Activated CD4-positive, alpha-beta memory T cell treated with anti-CD3 and anti-CD28 coated beads for 36 hours (primary cell): ENCODE results near the gene CCL1. TPM values are rescaled to one million over a fixed set of nuclear protein-coding genes. Genes with fewer than 3 reads are reported as not detected.

Experiments
- CTCF ChIA-PET: fragments of 350-600 bp; sonication (Branson Sonifier 250); formaldehyde crosslinking; loops from one replicate; lab custom pipeline; 2021; ENCODE audit warnings: antibody characterized with exemption, inconsistent platforms; lab: Charles Lee
- POLR2A ChIA-PET: fragments of 350-600 bp; sonication (Branson Sonifier 250); formaldehyde crosslinking; loops from one replicate; lab custom pipeline; 2021; ENCODE audit warnings: antibody characterized with exemption; lab: Charles Lee
- DNase-seq: peaks from one replicate; pipeline ENCODE4 v3.0.0-alpha.2; 2020
- H3K27ac Mint-ChIP-seq: one replicate; pipeline ENCODE4 v1.8.0; 2021; ENCODE audit warnings: mixed read lengths
- H3K27me3 Mint-ChIP-seq: one replicate; pipeline ENCODE4 v1.8.0; 2021; ENCODE audit warnings: mixed read lengths
- H3K36me3 Mint-ChIP-seq: one replicate; pipeline ENCODE4 v1.8.0; 2021; ENCODE audit warnings: mixed read lengths
- H3K4me1 Mint-ChIP-seq: one replicate; pipeline ENCODE4 v1.8.0; 2021; ENCODE audit warnings: low read depth, mixed read lengths
- H3K4me3 Mint-ChIP-seq: one replicate; pipeline ENCODE4 v1.8.0; 2021; ENCODE audit warnings: mild to moderate bottlenecking, mixed read lengths
- H3K9me3 Mint-ChIP-seq: one replicate; pipeline ENCODE4 v1.8.0; 2021; ENCODE audit warnings: mixed read lengths
- intact Hi-C: fragments of 100-400 bp; cut with micrococcal nuclease; formaldehyde crosslinking; loops from one replicate; pipeline ENCODE4 v1.15.1; 2023
- total RNA-seq, 2 experiments: library from RNA; stranded (reverse); gene quantifications; one replicate each; pipeline ENCODE4 v1.2.3, GENCODE V29; 2021

CCL1 gene
- total RNA-seq, 2 experiments from 2014 or later: 0.44 to 0.67 TPM

DNA sequence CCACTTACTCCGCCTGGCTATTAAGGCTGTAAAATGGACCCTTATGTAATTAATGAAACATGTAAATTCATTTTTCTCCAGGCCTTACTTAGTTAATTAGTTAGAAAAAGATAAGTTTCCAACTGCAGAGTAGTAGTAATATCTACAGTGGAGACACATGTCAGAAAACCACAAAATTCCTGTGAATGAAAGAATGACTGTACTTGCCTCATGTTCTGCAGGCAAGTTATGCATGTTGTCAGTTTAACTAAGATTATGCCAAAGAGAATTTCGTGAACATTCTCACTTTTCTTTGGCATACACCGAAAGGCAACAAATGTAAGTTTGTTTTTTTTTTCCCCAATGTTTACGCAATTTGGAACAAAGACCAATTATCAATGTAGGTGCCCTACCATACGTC is 16.8 kb upstream of the CCL1 start:
- Mint-ChIP-seq H3K9me3 (no peaks in the 10 kb centered on the region), H3K36me3 (no peaks in the 10 kb centered on the region), H3K27me3 (peaks cover 28% of the 10 kb centered on the region), H3K4me1 (peaks cover 50% of the 10 kb centered on the region), H3K27ac (no peak overlapping the region), H3K4me3 (no peak overlapping the region)
- intact Hi-C loops: no loop called here
- CTCF ChIA-PET: no interaction called here
- POLR2A ChIA-PET: no interaction called here
- no peak for DNase-seq

DNA sequence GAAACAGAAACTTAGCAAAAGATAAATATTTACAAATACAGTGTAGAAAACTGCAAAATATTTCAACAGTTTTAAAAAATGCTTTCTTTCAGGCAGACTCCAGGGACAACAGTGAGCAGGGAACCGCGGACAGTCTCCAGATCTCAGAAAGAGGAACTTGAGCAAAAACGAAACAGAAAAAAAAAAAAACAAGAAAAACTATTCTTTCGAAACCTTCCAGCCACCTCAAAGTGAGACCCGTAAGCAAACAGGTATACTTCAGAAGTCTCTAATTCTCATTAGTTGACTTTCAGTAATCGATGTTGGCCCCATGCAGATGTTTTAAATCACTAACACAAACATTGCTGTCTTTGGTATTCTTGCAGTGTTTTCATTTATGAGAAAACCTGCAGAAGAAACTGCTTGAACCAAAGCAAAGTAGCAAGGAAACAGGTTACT is 15.7 kb upstream of the CCL1 start:
- no peaks in the 10 kb centered on the region for H3K9me3 Mint-ChIP-seq
- ChIA-PET CTCF (interaction anchor here (2.3 to 3.3 kb wide), 2 partner anchors 17 to 178 kb away, joined by 13 to 14 read pairs; no protein-coding TSS in a partner anchor), POLR2A (no interaction called here)
- no peak overlapping the region for H3K4me3 Mint-ChIP-seq
- DNase-seq: peak; percentile 43
- H3K4me1 Mint-ChIP-seq: peaks cover 50% of the 10 kb centered on the region
- intact Hi-C loops: loop anchor here (1.0 kb wide), 1 partner anchor 177 kb away; no protein-coding TSS in a partner anchor
- peaks cover 26% of the 10 kb centered on the region for H3K27me3 Mint-ChIP-seq
- H3K27ac Mint-ChIP-seq: no peak overlapping the region
- H3K36me3 Mint-ChIP-seq: no peaks in the 10 kb centered on the region

DNA sequence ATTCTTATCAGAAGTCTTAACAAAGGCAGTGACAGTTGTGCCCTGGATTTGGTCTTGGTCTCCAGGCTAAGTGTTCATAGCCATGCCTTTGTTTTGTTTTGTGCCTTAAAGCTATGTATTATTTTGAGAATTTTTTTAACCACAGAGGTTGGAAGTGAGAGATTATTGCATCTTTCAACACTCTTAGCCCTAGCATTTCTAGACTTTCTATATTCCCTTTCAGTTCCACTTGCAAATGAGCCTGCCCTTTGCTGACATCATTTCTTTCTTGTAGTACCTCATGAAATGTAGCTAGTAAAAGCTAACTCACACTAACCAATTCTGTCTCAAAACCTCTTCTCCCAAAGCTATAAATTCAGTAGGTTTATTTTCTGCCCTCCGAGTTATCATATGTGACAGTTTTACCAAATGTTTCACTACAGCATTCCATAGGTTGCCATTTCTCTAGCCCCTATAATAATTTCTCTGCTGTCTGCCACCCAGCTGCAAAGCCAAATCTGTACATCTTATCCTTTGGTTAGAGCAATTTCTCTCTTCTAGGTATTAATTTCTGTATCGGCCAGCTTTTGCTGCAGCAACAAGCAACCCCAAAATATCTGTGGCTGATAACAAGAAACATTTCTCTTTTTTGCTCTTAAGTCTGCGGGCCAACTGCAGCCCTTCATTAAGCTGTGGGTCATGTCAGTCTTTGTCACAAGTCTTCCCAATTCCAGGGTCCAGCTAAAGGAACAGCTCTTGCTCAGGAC is 14.2 kb upstream of the CCL1 start:
- no peaks in the 10 kb centered on the region for H3K36me3 Mint-ChIP-seq
- no peak overlapping the region for H3K4me3 Mint-ChIP-seq
- no peak for DNase-seq
- peaks cover 23% of the 10 kb centered on the region for H3K27me3 Mint-ChIP-seq
- no peak overlapping the region for H3K27ac Mint-ChIP-seq
- ChIA-PET CTCF (interaction anchor here (1.2 to 3.3 kb wide), 4 partner anchors 16 to 176 kb away, joined by 3 to 14 read pairs (median 10); no protein-coding TSS in a partner anchor), POLR2A (interaction anchor here (1.0 kb wide), 1 partner anchor 9 kb away, joined by 4 read pairs; no protein-coding TSS in a partner anchor)
- intact Hi-C loops: no loop called here
- peaks cover 37% of the 10 kb centered on the region for H3K4me1 Mint-ChIP-seq
- H3K9me3 Mint-ChIP-seq: no peaks in the 10 kb centered on the region

DNA sequence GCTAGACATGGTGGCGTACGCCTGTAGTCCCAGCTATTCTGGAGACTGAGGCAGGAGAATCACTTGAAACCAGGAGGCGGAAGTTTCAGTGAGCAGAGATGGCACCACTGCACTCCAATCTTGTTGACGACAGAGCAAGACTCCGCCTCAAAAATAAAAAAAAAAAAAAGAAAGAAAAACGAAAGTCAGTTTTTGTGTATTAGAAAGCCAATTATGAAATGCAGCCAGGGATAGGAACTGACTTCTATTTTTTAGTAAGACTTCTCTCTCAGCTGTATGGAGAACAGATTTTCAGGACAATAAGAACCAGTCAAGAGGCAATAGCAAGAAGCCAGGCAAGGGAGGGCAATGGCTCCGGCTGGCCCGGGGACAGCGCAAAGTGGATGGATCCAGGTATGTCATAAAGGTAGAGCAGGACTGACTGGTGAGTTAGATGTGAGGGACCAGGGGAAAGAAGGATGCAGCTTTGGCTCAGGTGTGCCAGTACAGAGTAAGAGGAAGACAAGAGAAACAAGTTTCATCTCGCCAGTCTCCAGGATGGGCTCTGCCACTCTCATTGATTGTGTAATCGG is 12.5 kb upstream of the CCL1 start:
- ChIA-PET POLR2A (no interaction called here), CTCF (interaction anchor here (1.0 to 3.3 kb wide), 2 partner anchors 13 to 14 kb away, joined by 5 to 14 read pairs; no protein-coding TSS in a partner anchor)
- intact Hi-C loops: no loop called here
- Mint-ChIP-seq H3K9me3 (no peaks in the 10 kb centered on the region), H3K36me3 (no peaks in the 10 kb centered on the region), H3K27ac (no peak overlapping the region), H3K27me3 (peaks cover 18% of the 10 kb centered on the region), H3K4me1 (peaks cover 36% of the 10 kb centered on the region), H3K4me3 (no peak overlapping the region)
- DNase-seq: no peak

DNA sequence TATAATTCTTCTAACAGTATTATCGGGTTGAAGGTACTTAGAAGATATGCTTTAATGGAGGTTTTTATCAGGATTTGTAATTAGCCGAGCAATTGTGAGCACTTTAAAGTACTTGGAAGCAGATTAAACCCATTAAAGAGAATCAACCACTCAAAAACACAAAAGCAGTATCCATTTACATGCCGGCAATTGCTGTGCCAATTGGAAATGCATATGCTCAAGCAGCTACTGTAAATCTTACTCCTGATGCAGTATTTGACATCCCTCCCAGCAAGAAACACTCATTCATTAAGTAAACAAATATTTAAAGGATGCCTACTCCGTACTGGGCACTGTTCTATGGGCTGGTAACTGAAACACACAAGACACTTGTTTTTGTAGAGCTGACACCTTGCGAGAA is 11.4 kb upstream of the CCL1 start:
- intact Hi-C loops: no loop called here
- CTCF ChIA-PET: interaction anchor here (1.0 kb wide), 1 partner anchor 12 kb away, joined by 5 read pairs; no protein-coding TSS in a partner anchor
- DNase-seq: no peak

DNA sequence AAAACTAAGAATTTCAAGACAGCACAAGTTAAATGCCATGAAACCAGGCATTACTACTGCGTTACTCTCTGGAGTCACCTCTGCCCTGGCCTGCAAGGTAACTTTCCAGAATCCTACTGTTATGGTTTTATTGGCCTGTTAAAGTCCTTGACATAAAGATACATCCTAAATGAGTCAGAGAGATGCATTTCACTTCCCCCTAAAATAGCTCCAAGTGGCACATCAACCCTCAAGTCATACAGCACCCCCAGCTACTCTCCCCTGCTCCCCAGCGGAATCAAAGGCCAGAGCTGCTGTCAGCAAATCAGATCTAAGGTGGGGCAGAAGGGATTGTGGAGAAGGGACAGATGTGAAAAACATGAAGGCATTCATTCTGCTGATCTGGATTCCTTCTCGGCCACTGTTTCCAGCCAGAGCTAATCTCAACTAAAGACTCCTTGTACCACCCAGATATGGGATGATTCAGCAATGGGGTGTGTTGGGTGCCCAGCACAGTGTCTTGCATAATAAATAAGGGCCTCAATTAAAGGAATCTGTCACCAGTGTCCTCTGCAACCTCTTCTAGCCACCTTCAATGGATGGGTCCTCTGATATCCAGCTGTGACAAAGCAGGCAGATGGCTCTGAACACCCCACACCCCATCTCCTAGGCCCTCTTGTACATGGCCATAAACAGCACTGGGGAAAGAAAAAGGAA is 8.5 kb upstream of the CCL1 start:
- intact Hi-C loops: no loop called here
- CTCF ChIA-PET: interaction anchor here (0.9 to 5.7 kb wide), 3 partner anchors 10 to 18 kb away, joined by 3 to 46 read pairs (median 6); partner anchors contain the start of gene CCL1

More for the DNA sequence above, 11.4 kb upstream of the CCL1 start:
- POLR2A ChIA-PET: no interaction called here
- Mint-ChIP-seq H3K27ac (no peak overlapping the region), H3K4me3 (no peak overlapping the region), H3K9me3 (no peaks in the 10 kb centered on the region), H3K36me3 (no peaks in the 10 kb centered on the region), H3K27me3 (peaks cover 11% of the 10 kb centered on the region), H3K4me1 (peaks cover 26% of the 10 kb centered on the region)

DNA sequence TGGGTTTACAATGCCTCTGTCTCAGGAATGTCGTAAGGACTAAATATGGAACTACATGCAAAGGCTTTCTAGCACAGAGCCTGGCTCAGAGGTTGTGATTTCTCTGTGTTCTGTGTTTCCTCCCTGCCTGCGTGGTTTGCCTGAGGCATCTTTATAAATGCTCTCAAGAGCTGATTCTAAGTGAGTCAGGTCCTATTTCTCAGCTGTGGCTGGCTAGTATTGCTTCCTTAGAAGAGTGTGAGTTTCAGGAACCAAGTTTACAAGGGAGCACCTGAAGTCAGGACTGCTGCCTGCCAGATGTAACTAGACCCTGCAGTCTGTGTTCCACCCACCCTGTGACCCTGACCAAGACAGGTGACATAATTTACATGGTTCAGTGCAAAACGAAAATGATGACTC is 8.0 kb upstream of the CCL1 start:
- Mint-ChIP-seq H3K4me3 (no peak overlapping the region), H3K9me3 (no peaks in the 10 kb centered on the region), H3K4me1 (peaks cover 7% of the 10 kb centered on the region), H3K27ac (no peak overlapping the region), H3K36me3 (no peaks in the 10 kb centered on the region), H3K27me3 (peaks cover 5% of the 10 kb centered on the region)
- intact Hi-C loops: no loop called here
- ChIA-PET CTCF (interaction anchor here (0.9 to 5.7 kb wide), 3 partner anchors 10 to 170 kb away, joined by 3 to 46 read pairs (median 15); partner anchors contain the start of gene CCL1), POLR2A (no interaction called here)
- peak; percentile 19 for DNase-seq

More for the DNA sequence above, 8.5 kb upstream of the CCL1 start:
- POLR2A ChIA-PET: no interaction called here
- no peaks in the 10 kb centered on the region for H3K36me3 Mint-ChIP-seq
- no peak overlapping the region for H3K4me3 Mint-ChIP-seq
- DNase-seq: no peak
- no peaks in the 10 kb centered on the region for H3K9me3 Mint-ChIP-seq
- H3K27me3 Mint-ChIP-seq: peaks cover 5% of the 10 kb centered on the region
- H3K27ac Mint-ChIP-seq: no peak overlapping the region
- peaks cover 7% of the 10 kb centered on the region for H3K4me1 Mint-ChIP-seq

DNA sequence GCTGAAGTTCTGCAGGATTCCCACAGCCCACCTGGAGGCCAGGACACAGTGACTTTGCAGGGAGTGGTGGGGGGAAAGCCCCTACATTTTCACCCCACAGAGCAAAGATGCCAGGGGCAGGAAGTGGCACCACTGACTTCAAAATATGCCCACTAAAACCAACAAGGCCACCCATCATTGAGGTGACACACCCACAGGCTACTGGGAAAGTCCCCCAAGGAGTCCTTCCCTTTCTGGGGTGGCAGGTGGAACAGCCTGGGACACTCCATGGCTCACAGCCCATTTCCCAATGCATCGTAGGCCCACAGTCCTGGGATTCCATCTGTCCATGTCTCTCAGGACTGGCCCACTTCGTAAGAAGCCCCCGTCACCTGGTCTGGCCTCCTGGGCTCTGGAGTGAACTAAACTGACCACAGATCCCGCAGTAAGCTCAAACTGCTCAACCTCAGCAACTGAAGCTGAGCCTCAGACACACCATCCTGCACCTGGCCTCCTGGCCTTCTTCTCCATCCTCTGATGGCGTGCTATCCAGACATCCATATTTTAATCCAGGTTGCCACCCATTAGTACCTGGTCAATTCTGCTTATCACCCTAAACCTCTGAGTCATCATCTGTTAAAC is 7.5 kb upstream of the CCL1 start:
- intact Hi-C loops: no loop called here
- no peak for DNase-seq
- CTCF ChIA-PET: interaction anchor here (0.6 to 5.7 kb wide), 4 partner anchors 9 to 591 kb away, joined by 3 to 46 read pairs (median 9); partner anchors contain the start of gene CCL1

DNA sequence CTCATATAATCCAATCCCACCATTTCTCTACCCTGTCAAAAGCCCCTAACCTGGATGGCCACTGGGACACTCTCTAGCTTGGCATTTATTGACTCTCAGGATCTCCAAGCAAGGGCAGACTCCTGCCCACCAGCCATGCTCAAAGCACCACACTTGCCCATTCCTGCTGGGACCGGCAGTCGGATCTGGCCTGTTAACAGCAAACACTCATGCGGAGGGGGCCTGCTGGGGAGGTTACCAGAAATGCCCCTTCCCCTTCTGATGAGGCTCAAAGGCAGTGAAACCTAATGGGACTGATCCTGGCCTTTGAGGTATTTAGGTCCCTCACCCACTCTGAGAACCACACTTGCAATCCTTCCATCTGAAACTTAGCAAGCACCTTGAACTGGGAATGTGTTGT is 6.5 kb upstream of the CCL1 start:
- CTCF ChIA-PET: interaction anchor here (0.6 to 5.7 kb wide), 3 partner anchors 8 to 590 kb away, joined by 3 to 46 read pairs (median 15); partner anchors contain the start of gene CCL1
- Mint-ChIP-seq H3K36me3 (no peaks in the 10 kb centered on the region), H3K27me3 (peaks cover 12% of the 10 kb centered on the region), H3K4me3 (no peak overlapping the region), H3K27ac (no peak overlapping the region), H3K4me1 (peaks cover 15% of the 10 kb centered on the region), H3K9me3 (no peaks in the 10 kb centered on the region)
- intact Hi-C loops: no loop called here
- POLR2A ChIA-PET: no interaction called here
- DNase-seq: no peak

More for the DNA sequence above, 7.5 kb upstream of the CCL1 start:
- POLR2A ChIA-PET: no interaction called here
- peaks cover 5% of the 10 kb centered on the region for H3K27me3 Mint-ChIP-seq
- H3K36me3 Mint-ChIP-seq: no peaks in the 10 kb centered on the region
- H3K9me3 Mint-ChIP-seq: no peaks in the 10 kb centered on the region
- H3K4me3 Mint-ChIP-seq: no peak overlapping the region
- H3K4me1 Mint-ChIP-seq: peaks cover 10% of the 10 kb centered on the region
- H3K27ac Mint-ChIP-seq: no peak overlapping the region

DNA sequence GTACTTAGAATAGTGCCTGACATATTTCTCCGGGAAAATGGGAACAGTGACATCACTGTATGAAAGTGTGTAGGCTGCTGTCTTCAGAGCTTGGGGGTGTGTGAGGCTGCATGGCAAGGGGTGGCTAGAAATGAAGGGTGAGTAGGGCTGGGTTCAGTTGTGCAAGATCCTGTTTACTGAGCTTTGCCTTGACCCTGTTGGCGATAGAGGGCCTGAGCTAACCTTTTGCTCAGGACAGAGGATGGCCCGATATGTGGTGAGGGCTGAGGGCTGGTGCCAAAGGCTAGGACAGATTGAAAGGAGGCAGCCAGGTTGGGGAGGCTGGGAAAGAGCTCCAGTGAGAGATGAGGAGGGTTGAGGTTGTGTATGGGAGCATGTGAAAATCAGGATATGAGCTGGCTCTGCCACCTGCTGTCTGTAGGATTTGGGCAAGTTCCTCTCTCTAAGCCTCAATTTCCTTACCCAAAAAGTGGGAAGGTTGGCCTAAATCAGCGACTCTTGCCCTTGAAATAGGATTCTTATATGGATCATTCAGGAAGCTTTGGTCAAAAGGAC is 6.0 kb upstream of the CCL1 start:
- Mint-ChIP-seq H3K27ac (no peak overlapping the region), H3K4me1 (peaks cover 15% of the 10 kb centered on the region), H3K4me3 (no peak overlapping the region), H3K36me3 (no peaks in the 10 kb centered on the region), H3K9me3 (no peaks in the 10 kb centered on the region), H3K27me3 (peaks cover 12% of the 10 kb centered on the region)
- intact Hi-C loops: no loop called here
- POLR2A ChIA-PET: interaction anchor here (1.5 kb wide), 1 partner anchor 8 kb away, joined by 4 read pairs; no protein-coding TSS in a partner anchor
- CTCF ChIA-PET: interaction anchor here (0.9 to 5.7 kb wide), 3 partner anchors 8 to 168 kb away, joined by 4 to 46 read pairs (median 15); partner anchors contain the start of gene CCL1
- no peak for DNase-seq
